SK-N-MC (cell line): ENCODE data around the gene TPO.
"Not testable (repeated sequence)": the region's sequence is repeated elsewhere in the genome, so short reads cannot be mapped to it uniquely, and the experiment has no call there.

Source experiments
- EZH2 ChIP-seq: fragments of 200-600 bp; sonication (generic); IDR thresholded peaks from one replicate; pipeline ENCODE4 v1.6.1; 2017; ENCODE audit warnings: antibody characterized with exemption
- FOXP2 ChIP-seq: optimal IDR thresholded peaks from 2 replicates; pipeline ENCODE3; 2011; ENCODE audit warnings: mild to moderate bottlenecking, moderate library complexity; ENCODE audit not compliant: insufficient read depth; ENCODE audit errors: extremely low read length, control extremely low read depth
- POLR2AphosphoS5 ChIP-seq: IDR thresholded peaks from 2 replicates; pipeline ENCODE4 v1.6.1; 2012; ENCODE audit warnings: mild to moderate bottlenecking, low read depth, low read length, borderline replicate concordance

DNA sequence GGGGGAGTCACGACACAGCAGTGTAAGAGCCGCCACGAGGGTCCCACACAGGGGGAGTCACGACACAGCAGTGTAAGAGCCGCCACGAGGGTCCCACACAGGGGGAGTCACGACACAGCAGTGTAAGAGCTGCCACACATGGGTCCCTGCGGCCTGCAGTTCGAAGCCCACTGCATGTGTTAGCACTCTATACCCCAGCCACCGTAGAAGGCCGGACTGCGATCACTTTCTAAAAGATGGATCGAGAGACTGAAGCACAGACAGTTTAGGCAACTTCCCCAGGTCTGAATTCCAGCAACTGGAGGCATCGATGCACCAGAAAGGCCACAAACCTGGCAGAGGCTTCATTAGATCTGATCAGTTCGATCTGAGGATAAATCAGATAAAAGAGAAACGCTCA, 77.1 kb downstream of the TPO start:
- TF ChIP-seq POLR2AphosphoS5, EZH2, FOXP2: not testable (repeated sequence)
